CD1c-positive myeloid dendritic cell (primary cell): ENCODE measurements around the gene IGFBP2.
A peak's percentile ranks its signal among the peaks of the same experiment; 100 is the strongest.

Source experiments
- DNase-seq: peaks from one replicate; pipeline ENCODE4 v3.0.0-alpha.2; 2016; ENCODE audit errors: extremely low spot score

IGFBP2 gene

GRCh38 chr2:216615298-216616082, 17.7 kb upstream of the IGFBP2 start:
- DNase-seq = no peak

GRCh38 chr2:216616083-216616678, 17.0 kb upstream of the IGFBP2 start:
- DNase-seq = no peak

GRCh38 chr2:216617159-216617815, 15.9 kb upstream of the IGFBP2 start:
- DNase-seq = no peak

- DNase-seq = no peak
Measured at GRCh38 chr2:216618785-216619184, 14.4 kb upstream of the IGFBP2 start.

- DNase-seq = peak; percentile 18
Measured at GRCh38 chr2:216619411-216620393, 13.5 kb upstream of the IGFBP2 start.

GRCh38 chr2:216620786-216621185, 12.4 kb upstream of the IGFBP2 start:
- DNase-seq = no peak

- DNase-seq = no peak
Measured at GRCh38 chr2:216621292-216621691, 11.9 kb upstream of the IGFBP2 start.

GRCh38 chr2:216622526-216622925, 10.7 kb upstream of the IGFBP2 start:
- DNase-seq = no peak

GRCh38 chr2:216624251-216624650, 9.0 kb upstream of the IGFBP2 start:
- no peak for DNase-seq

GRCh38 chr2:216626168-216626874, 6.9 kb upstream of the IGFBP2 start:
- no peak for DNase-seq

GRCh38 chr2:216626875-216627245, 6.4 kb upstream of the IGFBP2 start:
- DNase-seq = no peak

GRCh38 chr2:216629784-216630183, 3.4 kb upstream of the IGFBP2 start:
- no peak for DNase-seq

GRCh38 chr2:216632346-216632951, 771 bp upstream of the IGFBP2 start:
- no peak for DNase-seq

- DNase-seq = no peak
Measured at GRCh38 chr2:216633616-216634369, 573 bp downstream of the IGFBP2 start.

- no peak for DNase-seq
Measured at GRCh38 chr2:216634370-216635148, 1.3 kb downstream of the IGFBP2 start.

- no peak for DNase-seq
Measured at GRCh38 chr2:216635171-216635570, 2.0 kb downstream of the IGFBP2 start.

- DNase-seq = no peak
Measured at GRCh38 chr2:216635701-216636550, 2.7 kb downstream of the IGFBP2 start.
